Vagina (tissue), 2 donors: Measurements from ENCODE around the gene CACNA1D. TPM values are rescaled to one million over a fixed set of nuclear protein-coding genes. Genes with fewer than 3 reads are reported as not detected.

Experiments
- DNase-seq, 2 donors: peaks; one replicate each; pipeline ENCODE4 v3.0.0-alpha.2; 2017; ENCODE audit errors: extremely low spot score in 2 of 2
- H3K27ac ChIP-seq: fragments of 200-600 bp; sonication (generic); one replicate; pipeline ENCODE4 v1.5.1; 2019
- H3K27me3 ChIP-seq: fragments of 200-600 bp; sonication (generic); one replicate; pipeline ENCODE4 v1.5.1; 2019
- H3K36me3 ChIP-seq, 2 donors: fragments of 200-600 bp; sonication (generic); one replicate each; pipeline ENCODE4 v1.5.1; 2017 to 2019
- H3K4me1 ChIP-seq: fragments of 200-600 bp; sonication (generic); one replicate; pipeline ENCODE4 v1.5.1; 2019
- H3K4me3 ChIP-seq, 2 donors: fragments of 200-600 bp; sonication (generic); 1 replicate in 1 of 2; 2 replicates in 1 of 2; pipeline ENCODE4 v1.5.1; 2016 to 2019
- H3K9me3 ChIP-seq: fragments of 200-600 bp; sonication (generic); one replicate; pipeline ENCODE4 v1.5.1; 2019
- CTCF ChIP-seq, 3 experiments: fragments of 450-650 bp in 2 of 3; fragments of 200-600 bp in 1 of 3; sonication (generic) in 1 of 3; IDR thresholded peaks; one replicate each; pipeline ENCODE4 v1.5.1; 2017 to 2019; ENCODE audit warnings: antibody characterized with exemption in 3 of 3, mild to moderate bottlenecking in 2 of 3, moderate library complexity in 2 of 3
- POLR2A ChIP-seq, 2 donors: fragments of 450-650 bp; IDR thresholded peaks; one replicate each; pipeline ENCODE4 v1.6.1; 2017; ENCODE audit warnings: antibody characterized with exemption in 2 of 2, mild to moderate bottlenecking in 2 of 2, moderate library complexity in 2 of 2
- POLR2AphosphoS5 ChIP-seq, 2 donors: sonication (generic); formaldehyde crosslinking; IDR thresholded peaks; one replicate each; pipeline ENCODE4 v1.9.0; 2017; ENCODE audit warnings: antibody characterized with exemption in 2 of 2, mild to moderate bottlenecking in 2 of 2, low read depth in 1 of 2; ENCODE audit not compliant: insufficient read depth in 1 of 2
- intact Hi-C: fragments of 100-400 bp; cut with DNase I; formaldehyde crosslinking; loops from one replicate; pipeline ENCODE4 v1.15.1; 2023
- total RNA-seq: library from RNA; depleted of rRNA; stranded (reverse); fragments of >200 nt; gene quantifications from one replicate; pipeline ENCODE4 v1.2.3, GENCODE V29; 2016

The CACNA1D gene
- total RNA-seq, 1 donor from 2014 or later = 0.74 TPM

GRCh38 chr3:53482227-53482626 lies 12.2 kb upstream of the CACNA1D start:
- intact Hi-C loops = no loop called here
- H3K9me3 ChIP-seq = no peaks in the 10 kb centered on the region
- no peak overlapping the region for H3K27ac ChIP-seq
- H3K36me3 ChIP-seq = no peaks in the 10 kb centered on the region
- H3K4me3 ChIP-seq = no peak overlapping the region
- no peak for TF ChIP-seq CTCF (IDR thresholded peaks at IDR 0.05)
- no peak for TF ChIP-seq POLR2AphosphoS5 (IDR thresholded peaks at IDR 0.05; ENCODE audit: insufficient read depth in 1 of 2, low read depth in 1 of 2)
- TF ChIP-seq POLR2A (IDR thresholded peaks at IDR 0.05) = no peak
- DNase-seq = no peak
- H3K27me3 ChIP-seq = no peaks in the 10 kb centered on the region
- no peaks in the 10 kb centered on the region for H3K4me1 ChIP-seq

GRCh38 chr3:53483821-53484220 lies 10.6 kb upstream of the CACNA1D start:
- no peaks in the 10 kb centered on the region for H3K27me3 ChIP-seq
- TF ChIP-seq POLR2A (IDR thresholded peaks at IDR 0.05) = no peak
- TF ChIP-seq CTCF (IDR thresholded peaks at IDR 0.05) = no peak
- no peak for TF ChIP-seq POLR2AphosphoS5 (IDR thresholded peaks at IDR 0.05; ENCODE audit: insufficient read depth in 1 of 2, low read depth in 1 of 2)
- H3K4me1 ChIP-seq = no peaks in the 10 kb centered on the region
- no peak for DNase-seq
- no peaks in the 10 kb centered on the region for H3K36me3 ChIP-seq
- no peaks in the 10 kb centered on the region for H3K9me3 ChIP-seq
- no peak overlapping the region for H3K4me3 ChIP-seq
- intact Hi-C loops = no loop called here
- no peak overlapping the region for H3K27ac ChIP-seq

- H3K4me1 ChIP-seq = no peaks in the 10 kb centered on the region
- no peaks in the 10 kb centered on the region for H3K9me3 ChIP-seq
- TF ChIP-seq POLR2A (IDR thresholded peaks at IDR 0.05) (no peak), CTCF (IDR thresholded peaks at IDR 0.05) (no peak), POLR2AphosphoS5 (IDR thresholded peaks at IDR 0.05; ENCODE audit: insufficient read depth in 1 of 2, low read depth in 1 of 2) (no peak)
Measured at GRCh38 chr3:53484984-53485383, 9.4 kb upstream of the CACNA1D start.

GRCh38 chr3:53485675-53486403 lies 8.6 kb upstream of the CACNA1D start:
- H3K9me3 ChIP-seq = no peaks in the 10 kb centered on the region
- intact Hi-C loops = no loop called here
- TF ChIP-seq POLR2AphosphoS5 (IDR thresholded peaks at IDR 0.05; ENCODE audit: insufficient read depth in 1 of 2, low read depth in 1 of 2) (no peak), CTCF (IDR thresholded peaks at IDR 0.05) (no peak), POLR2A (IDR thresholded peaks at IDR 0.05) (no peak)
- H3K4me3 ChIP-seq = no peak overlapping the region
- no peak for DNase-seq
- no peak overlapping the region for H3K27ac ChIP-seq
- no peaks in the 10 kb centered on the region for H3K27me3 ChIP-seq
- H3K36me3 ChIP-seq = no peaks in the 10 kb centered on the region
- no peaks in the 10 kb centered on the region for H3K4me1 ChIP-seq

More at GRCh38 chr3:53484984-53485383, 9.4 kb upstream of the CACNA1D start:
- Histone ChIP-seq H3K27me3 (no peaks in the 10 kb centered on the region), H3K36me3 (no peaks in the 10 kb centered on the region), H3K27ac (no peak overlapping the region), H3K4me3 (no peak overlapping the region)
- no peak for DNase-seq
- intact Hi-C loops = no loop called here

GRCh38 chr3:53486961-53487654 lies 7.3 kb upstream of the CACNA1D start:
- no peaks in the 10 kb centered on the region for H3K4me1 ChIP-seq
- H3K4me3 ChIP-seq = no peak overlapping the region
- no peak for DNase-seq
- H3K27ac ChIP-seq = no peak overlapping the region
- intact Hi-C loops = no loop called here
- H3K9me3 ChIP-seq = no peaks in the 10 kb centered on the region
- no peaks in the 10 kb centered on the region for H3K27me3 ChIP-seq
- TF ChIP-seq CTCF (IDR thresholded peaks at IDR 0.05) (no peak), POLR2A (IDR thresholded peaks at IDR 0.05) (no peak), POLR2AphosphoS5 (IDR thresholded peaks at IDR 0.05; ENCODE audit: insufficient read depth in 1 of 2, low read depth in 1 of 2) (no peak)
- H3K36me3 ChIP-seq = no peaks in the 10 kb centered on the region
